A673 (cell line): Measurements from ENCODE around the gene PNMA5. TPM values are rescaled to one million over a fixed set of nuclear protein-coding genes. Genes with fewer than 3 reads are reported as not detected.

Source experiments
- BruUV-seq: library from RNA; stranded (reverse); fragments of 400-500 nt; replicated peaks from 2 replicates; lab custom pipeline; 2021; lab: Mats Ljungman, UMichigan
- CTCF ChIA-PET: fragments of 300-600 bp; sonication (Branson Sonifier 250); formaldehyde crosslinking; loops from one replicate; lab custom pipeline; 2022; ENCODE audit warnings: antibody characterized with exemption; lab: Charles Lee
- POLR2A ChIA-PET: fragments of 300-600 bp; sonication (Branson Sonifier 250); formaldehyde crosslinking; loops from one replicate; lab custom pipeline; 2022; ENCODE audit warnings: antibody characterized with exemption; ENCODE audit not compliant: low non-redundant PET; lab: Charles Lee
- DNase-seq: peaks from one replicate; pipeline ENCODE4 v3.0.0-alpha.2; 2015; ENCODE audit warnings: low spot score
- H3K27ac ChIP-seq: fragments of 200-600 bp; sonication (generic); 2 replicates; pipeline ENCODE4 v1.5.1; 2016; ENCODE audit warnings: mixed run types, low read depth, mild to moderate bottlenecking, mixed read lengths, antibody characterized with exemption, low read length; ENCODE audit not compliant: poor library complexity, severe bottlenecking
- H3K27me3 ChIP-seq: fragments of 200-600 bp; sonication (generic); replicated peaks from 2 replicates; pipeline ENCODE4 v1.6.1; 2017; ENCODE audit warnings: mixed run types, low read depth, mild to moderate bottlenecking, mixed read lengths, antibody characterized with exemption, low read length; ENCODE audit not compliant: insufficient read depth, poor library complexity
- H3K36me3 ChIP-seq: fragments of 200-600 bp; sonication (generic); 2 replicates; pipeline ENCODE4 v1.6.1; 2016; ENCODE audit warnings: mixed run types, mild to moderate bottlenecking, mixed read lengths, antibody characterized with exemption, low read length; ENCODE audit not compliant: insufficient read depth, poor library complexity, severe bottlenecking
- H3K4me1 ChIP-seq: fragments of 200-600 bp; sonication (generic); 2 replicates; pipeline ENCODE4 v1.6.1; 2017; ENCODE audit warnings: mixed run types, mild to moderate bottlenecking, mixed read lengths, antibody characterized with exemption, low read length; ENCODE audit not compliant: insufficient read depth, poor library complexity, severe bottlenecking
- H3K4me3 ChIP-seq: fragments of 200-600 bp; sonication (generic); 2 replicates; pipeline ENCODE4 v1.5.1; 2016; ENCODE audit warnings: low read depth, mixed run types, mild to moderate bottlenecking, mixed read lengths, low read length; ENCODE audit not compliant: poor library complexity, severe bottlenecking
- H3K9me3 ChIP-seq: fragments of 200-600 bp; sonication (generic); 2 replicates; pipeline ENCODE4 v1.6.1; 2016; ENCODE audit warnings: mixed run types, low read depth, mild to moderate bottlenecking, mixed read lengths, antibody characterized with exemption, low read length; ENCODE audit not compliant: poor library complexity, severe bottlenecking
- EZH2 ChIP-seq: fragments of 200-600 bp; sonication (generic); IDR thresholded peaks from 2 replicates; pipeline ENCODE4 v1.6.1; 2017; ENCODE audit warnings: borderline replicate concordance, low read depth, mild to moderate bottlenecking, mixed read lengths, antibody characterized with exemption, low read length; ENCODE audit not compliant: poor library complexity, severe bottlenecking
- intact Hi-C: fragments of 100-400 bp; cut with micrococcal nuclease; formaldehyde crosslinking; loops from one replicate; pipeline ENCODE4 v1.10.0; 2022; ENCODE audit not compliant: unreplicated experiment
- total RNA-seq: library from RNA; stranded (reverse); gene quantifications from 2 replicates; pipeline ENCODE4 v1.2.3, GENCODE V29; 2021
- TF ChIP-seq, protein P1 (sequence below): fragments of 300-800, 200-600 bp; sonication (generic); conservative IDR thresholded peaks from 2 replicates; pipeline ENCODE4 v1.5.1; 2017; ENCODE audit warnings: low read depth, mild to moderate bottlenecking, antibody characterized with exemption, low read length, moderate library complexity, mixed read lengths

Gene PNMA5
- total RNA-seq, 1 experiment from 2014 or later: not detected

DNA sequence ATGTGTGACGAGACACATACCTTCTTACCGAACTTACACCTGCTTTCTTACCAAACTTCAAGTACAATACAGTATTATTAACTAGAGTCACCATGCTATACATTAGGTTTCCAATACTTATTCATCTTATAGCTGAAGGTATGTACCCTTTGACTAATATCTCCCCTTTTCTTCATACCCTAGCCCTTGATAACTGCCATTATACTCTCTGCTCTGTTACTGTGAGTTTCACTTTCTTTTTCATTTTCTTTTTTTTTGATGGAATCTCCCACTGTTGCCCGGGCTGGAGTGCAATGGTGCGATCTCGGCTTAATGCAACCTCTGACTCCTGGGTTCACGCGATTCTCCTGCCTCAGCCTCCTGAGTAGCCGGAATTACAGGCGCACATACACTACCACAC lies 3.4 kb upstream of the PNMA5 start:
- Histone ChIP-seq H3K27me3 (no peaks in the 10 kb centered on the region), H3K4me3 (no peak overlapping the region), H3K9me3 (no peaks in the 10 kb centered on the region), H3K4me1 (no peaks in the 10 kb centered on the region), H3K36me3 (no peaks in the 10 kb centered on the region), H3K27ac (no peak overlapping the region)
- CTCF ChIA-PET: no interaction called here
- no peak for DNase-seq
- intact Hi-C loops: no loop called here
- TF ChIP-seq EZH2: no peak
- TF ChIP-seq, protein P1, sequence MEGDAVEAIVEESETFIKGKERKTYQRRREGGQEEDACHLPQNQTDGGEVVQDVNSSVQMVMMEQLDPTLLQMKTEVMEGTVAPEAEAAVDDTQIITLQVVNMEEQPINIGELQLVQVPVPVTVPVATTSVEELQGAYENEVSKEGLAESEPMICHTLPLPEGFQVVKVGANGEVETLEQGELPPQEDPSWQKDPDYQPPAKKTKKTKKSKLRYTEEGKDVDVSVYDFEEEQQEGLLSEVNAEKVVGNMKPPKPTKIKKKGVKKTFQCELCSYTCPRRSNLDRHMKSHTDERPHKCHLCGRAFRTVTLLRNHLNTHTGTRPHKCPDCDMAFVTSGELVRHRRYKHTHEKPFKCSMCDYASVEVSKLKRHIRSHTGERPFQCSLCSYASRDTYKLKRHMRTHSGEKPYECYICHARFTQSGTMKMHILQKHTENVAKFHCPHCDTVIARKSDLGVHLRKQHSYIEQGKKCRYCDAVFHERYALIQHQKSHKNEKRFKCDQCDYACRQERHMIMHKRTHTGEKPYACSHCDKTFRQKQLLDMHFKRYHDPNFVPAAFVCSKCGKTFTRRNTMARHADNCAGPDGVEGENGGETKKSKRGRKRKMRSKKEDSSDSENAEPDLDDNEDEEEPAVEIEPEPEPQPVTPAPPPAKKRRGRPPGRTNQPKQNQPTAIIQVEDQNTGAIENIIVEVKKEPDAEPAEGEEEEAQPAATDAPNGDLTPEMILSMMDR: no peak
- POLR2A ChIA-PET: no interaction called here
- BruUV-seq: no TSS peak

DNA sequence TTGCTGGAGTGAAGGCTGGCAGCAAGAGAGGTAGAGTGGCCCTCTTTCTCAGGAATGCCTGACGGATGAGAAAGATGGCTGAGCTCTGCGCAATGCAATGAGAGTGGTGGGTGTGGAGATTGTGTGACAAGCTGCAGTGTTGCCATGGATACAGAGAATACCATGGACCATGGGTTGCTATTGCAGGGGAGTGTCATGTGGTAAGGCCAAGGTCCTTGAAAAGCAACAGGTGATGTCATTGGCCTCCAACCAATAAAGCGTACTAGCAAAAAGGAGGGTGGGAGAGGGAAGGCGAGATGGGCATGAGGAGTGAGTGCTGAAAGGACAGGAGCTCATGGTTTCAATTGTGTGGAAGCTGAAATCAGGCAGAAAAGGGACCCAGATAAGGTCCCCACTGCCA lies 1.8 kb downstream of the PNMA5 start:
- no peak overlapping the region for H3K27ac ChIP-seq
- no peaks in the 10 kb centered on the region for H3K36me3 ChIP-seq
- no peaks in the 10 kb centered on the region for H3K4me1 ChIP-seq
- intact Hi-C loops: no loop called here
- H3K9me3 ChIP-seq: no peaks in the 10 kb centered on the region
- BruUV-seq: no TSS peak
- no peak for DNase-seq
- H3K4me3 ChIP-seq: no peak overlapping the region
- POLR2A ChIA-PET: no interaction called here
- TF ChIP-seq, protein P1: no peak
- TF ChIP-seq EZH2: no peak
- CTCF ChIA-PET: no interaction called here
- H3K27me3 ChIP-seq: no peaks in the 10 kb centered on the region

GRCh38 chrX:152991123-152991522 lies 2.8 kb downstream of the PNMA5 start:
- Histone ChIP-seq H3K27me3 (no peaks in the 10 kb centered on the region), H3K36me3 (no peaks in the 10 kb centered on the region), H3K9me3 (no peaks in the 10 kb centered on the region), H3K27ac (no peak overlapping the region), H3K4me3 (no peak overlapping the region), H3K4me1 (no peaks in the 10 kb centered on the region)
- TF ChIP-seq, protein P1: no peak
- TF ChIP-seq EZH2: no peak
- intact Hi-C loops: no loop called here
- ChIA-PET CTCF (no interaction called here), POLR2A (no interaction called here)
- BruUV-seq: no TSS peak
- no peak for DNase-seq
